ENCODE results near the gene RFNG. TPM values are rescaled to one million over a fixed set of nuclear protein-coding genes. Genes with fewer than 3 reads are reported as not detected.

RFNG gene
- polyA plus RNA-seq, 1 donor (not counting 4 experiments of a cell fraction or from before 2014, with no cell fraction given): 10.2 TPM

DNA sequence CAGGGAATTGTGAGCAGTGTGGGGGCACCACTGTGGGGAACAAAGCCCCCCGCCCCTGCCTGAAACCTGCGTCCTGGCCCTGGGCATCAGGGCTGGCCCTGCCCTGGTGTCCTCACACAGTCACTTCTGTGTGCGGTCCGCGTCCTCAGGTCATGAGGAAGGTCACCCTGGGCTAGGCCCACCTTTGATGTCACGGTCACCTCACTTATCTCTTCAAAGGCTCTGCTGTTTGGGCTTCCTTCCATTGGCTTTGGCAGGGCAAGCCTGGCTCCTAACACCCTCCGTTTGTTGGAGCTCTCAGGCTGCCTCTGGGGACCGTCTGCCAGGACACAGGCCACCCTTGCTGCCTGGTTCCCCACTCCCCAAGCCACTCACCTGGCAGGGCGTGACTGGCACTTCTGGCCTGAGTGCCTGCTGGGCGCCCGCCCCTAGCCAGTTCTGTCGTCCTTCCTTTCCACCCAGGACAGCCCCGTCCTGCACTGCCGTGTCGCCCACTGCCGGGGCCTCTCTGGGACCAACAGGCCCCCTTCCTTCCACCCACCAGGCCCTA is 37.8 kb downstream of the RFNG start:
- H3K27ac ChIP-seq (ENCODE audit: control insufficient read depth, insufficient read depth, low read length): no peak overlapping the region
- no peak overlapping the region for H2AFZ ChIP-seq (ENCODE audit: control insufficient read depth, low read length)
- no peak for FAIRE-seq
- peak overlapping the region; percentile 22 for H3K9ac ChIP-seq (ENCODE audit: control insufficient read depth, extremely low read depth, insufficient read depth, low read length)
- DNase-seq (ENCODE audit: low read depth, low spot score): no peak
- H3K79me2 ChIP-seq (ENCODE audit: control insufficient read depth, insufficient read depth, low read length): no peaks in the 10 kb centered on the region
- peaks cover 18% of the 10 kb centered on the region for H3K4me1 ChIP-seq (ENCODE audit: control insufficient read depth, extremely low read depth, insufficient read depth, low read length)
- H3K4me2 ChIP-seq (ENCODE audit: control insufficient read depth, extremely low read depth, insufficient read depth, low read depth, low read length): no peak overlapping the region
- H3K9me1 ChIP-seq (ENCODE audit: control insufficient read depth, extremely low read depth, insufficient read depth, low read length): no peaks in the 10 kb centered on the region
- no peaks in the 10 kb centered on the region for H3K27me3 ChIP-seq (ENCODE audit: control insufficient read depth, extremely low read depth, insufficient read depth, low read length)
- no peak for TF ChIP-seq EZH2 (IDR thresholded peaks at IDR 0.05; ENCODE audit: low read length)
- TF ChIP-seq, protein P1, sequence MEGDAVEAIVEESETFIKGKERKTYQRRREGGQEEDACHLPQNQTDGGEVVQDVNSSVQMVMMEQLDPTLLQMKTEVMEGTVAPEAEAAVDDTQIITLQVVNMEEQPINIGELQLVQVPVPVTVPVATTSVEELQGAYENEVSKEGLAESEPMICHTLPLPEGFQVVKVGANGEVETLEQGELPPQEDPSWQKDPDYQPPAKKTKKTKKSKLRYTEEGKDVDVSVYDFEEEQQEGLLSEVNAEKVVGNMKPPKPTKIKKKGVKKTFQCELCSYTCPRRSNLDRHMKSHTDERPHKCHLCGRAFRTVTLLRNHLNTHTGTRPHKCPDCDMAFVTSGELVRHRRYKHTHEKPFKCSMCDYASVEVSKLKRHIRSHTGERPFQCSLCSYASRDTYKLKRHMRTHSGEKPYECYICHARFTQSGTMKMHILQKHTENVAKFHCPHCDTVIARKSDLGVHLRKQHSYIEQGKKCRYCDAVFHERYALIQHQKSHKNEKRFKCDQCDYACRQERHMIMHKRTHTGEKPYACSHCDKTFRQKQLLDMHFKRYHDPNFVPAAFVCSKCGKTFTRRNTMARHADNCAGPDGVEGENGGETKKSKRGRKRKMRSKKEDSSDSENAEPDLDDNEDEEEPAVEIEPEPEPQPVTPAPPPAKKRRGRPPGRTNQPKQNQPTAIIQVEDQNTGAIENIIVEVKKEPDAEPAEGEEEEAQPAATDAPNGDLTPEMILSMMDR (optimal IDR thresholded peaks at IDR 0.05 in 1 of 3, IDR thresholded peaks at IDR 0.05 in 1 of 3, conservative IDR thresholded peaks at IDR 0.05 in 1 of 3; ENCODE audit: extremely low read depth in 1 of 3, insufficient read depth in 2 of 3, low read length in 3 of 3): no peak
- no peaks in the 10 kb centered on the region for H3K9me3 ChIP-seq (ENCODE audit: control insufficient read depth, low read depth, low read length)
- dilution Hi-C loops (cut with MboI; ENCODE audit: extremely low pct_ligation_motif_present, low sequenced_read_pairs): no loop called here
- H3K4me3 ChIP-seq (ENCODE audit: control insufficient read depth in 2 of 3, extremely low read depth in 1 of 3, insufficient read depth in 2 of 3, low read depth in 1 of 3, low read length in 3 of 3): no peak overlapping the region
- H4K20me1 ChIP-seq (ENCODE audit: control insufficient read depth, extremely low read depth, insufficient read depth, low read length): no peaks in the 10 kb centered on the region
- peaks cover 0 to 4% of the 10 kb centered on the region in 2 experiments for H3K36me3 ChIP-seq (ENCODE audit: control insufficient read depth in 2 of 2, extremely low read depth in 1 of 2, insufficient read depth in 2 of 2, low read length in 2 of 2)

DNA sequence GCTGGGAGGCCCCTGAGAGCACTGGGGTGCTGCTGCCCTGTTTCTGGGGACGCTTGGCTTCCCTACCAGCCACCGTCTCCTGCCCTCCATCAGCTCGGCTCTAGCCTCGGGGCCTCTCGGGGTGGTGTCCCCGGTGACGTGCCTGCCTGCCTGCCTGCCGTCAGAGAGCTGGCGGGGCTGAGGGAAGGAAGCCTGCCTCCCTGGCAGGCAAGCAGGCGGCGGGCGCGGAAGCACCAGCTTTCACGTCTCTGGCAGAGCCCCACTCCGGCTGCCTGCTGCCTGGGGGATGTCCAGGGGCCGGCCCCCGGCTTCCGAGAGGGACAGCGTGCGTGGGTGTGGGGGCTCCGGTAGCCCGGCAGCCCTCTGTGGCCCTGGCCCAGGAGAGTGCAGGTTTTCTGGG is 38.3 kb downstream of the RFNG start:
- TF ChIP-seq EZH2 (IDR thresholded peaks at IDR 0.05; ENCODE audit: low read length): no peak
- TF ChIP-seq, protein P1 (optimal IDR thresholded peaks at IDR 0.05 in 1 of 3, IDR thresholded peaks at IDR 0.05 in 1 of 3, conservative IDR thresholded peaks at IDR 0.05 in 1 of 3; ENCODE audit: extremely low read depth in 1 of 3, insufficient read depth in 2 of 3, low read length in 3 of 3): no peak
- H3K4me3 ChIP-seq (ENCODE audit: control insufficient read depth in 2 of 3, extremely low read depth in 1 of 3, insufficient read depth in 2 of 3, low read depth in 1 of 3, low read length in 3 of 3): no peak overlapping the region
- H3K9me1 ChIP-seq (ENCODE audit: control insufficient read depth, extremely low read depth, insufficient read depth, low read length): no peaks in the 10 kb centered on the region
- H4K20me1 ChIP-seq (ENCODE audit: control insufficient read depth, extremely low read depth, insufficient read depth, low read length): no peaks in the 10 kb centered on the region
- no peaks in the 10 kb centered on the region for H3K9me3 ChIP-seq (ENCODE audit: control insufficient read depth, low read depth, low read length)
- no peak for FAIRE-seq
- H3K27me3 ChIP-seq (ENCODE audit: control insufficient read depth, extremely low read depth, insufficient read depth, low read length): no peaks in the 10 kb centered on the region
- peaks cover 0 to 4% of the 10 kb centered on the region in 2 experiments for H3K36me3 ChIP-seq (ENCODE audit: control insufficient read depth in 2 of 2, extremely low read depth in 1 of 2, insufficient read depth in 2 of 2, low read length in 2 of 2)
- no peak overlapping the region for H3K4me2 ChIP-seq (ENCODE audit: control insufficient read depth, extremely low read depth, insufficient read depth, low read depth, low read length)
- H3K9ac ChIP-seq (ENCODE audit: control insufficient read depth, extremely low read depth, insufficient read depth, low read length): peak overlapping the region; percentile 22
- H3K4me1 ChIP-seq (ENCODE audit: control insufficient read depth, extremely low read depth, insufficient read depth, low read length): peaks cover 18% of the 10 kb centered on the region
- no peak overlapping the region for H3K27ac ChIP-seq (ENCODE audit: control insufficient read depth, insufficient read depth, low read length)
- dilution Hi-C loops (cut with MboI; ENCODE audit: extremely low pct_ligation_motif_present, low sequenced_read_pairs): no loop called here
- H3K79me2 ChIP-seq (ENCODE audit: control insufficient read depth, insufficient read depth, low read length): no peaks in the 10 kb centered on the region
- no peak for DNase-seq (ENCODE audit: low read depth, low spot score)
- H2AFZ ChIP-seq (ENCODE audit: control insufficient read depth, low read length): no peak overlapping the region

Data from keratinocyte (primary cell).